GM12874 (cell line): Measurements from ENCODE around the gene TMEM208.

ENCODE experiments used
- CTCF ChIP-seq: IDR thresholded peaks from 2 replicates; pipeline ENCODE4 v1.5.1; 2011; ENCODE audit warnings: low read depth, mild to moderate bottlenecking, control low read depth, low read length, moderate library complexity; ENCODE audit not compliant: insufficient read depth

Gene TMEM208

GRCh38 chr16:67206838-67207248 lies 20.1 kb upstream of the TMEM208 start:
- TF ChIP-seq CTCF: no peak

GRCh38 chr16:67207249-67208091 lies 19.5 kb upstream of the TMEM208 start:
- TF ChIP-seq CTCF: no peak

- no peak for TF ChIP-seq CTCF
Measured at GRCh38 chr16:67208154-67208896, 18.6 kb upstream of the TMEM208 start.

GRCh38 chr16:67209565-67209964 lies 17.4 kb upstream of the TMEM208 start:
- TF ChIP-seq CTCF: no peak

GRCh38 chr16:67210069-67210937 lies 16.6 kb upstream of the TMEM208 start:
- TF ChIP-seq CTCF: no peak

GRCh38 chr16:67211674-67212073 lies 15.3 kb upstream of the TMEM208 start:
- no peak for TF ChIP-seq CTCF

- no peak for TF ChIP-seq CTCF
Measured at GRCh38 chr16:67212766-67213165, 14.2 kb upstream of the TMEM208 start.
